NCI-H128 (cell line): ENCODE data around the gene MAPRE3.

Source experiments
- DNase-seq: peaks from one replicate; lab custom pipeline; 2025; ENCODE audit not compliant: unreplicated experiment; lab: John Stamatoyannopoulos, UW

The MAPRE3 gene

DNA sequence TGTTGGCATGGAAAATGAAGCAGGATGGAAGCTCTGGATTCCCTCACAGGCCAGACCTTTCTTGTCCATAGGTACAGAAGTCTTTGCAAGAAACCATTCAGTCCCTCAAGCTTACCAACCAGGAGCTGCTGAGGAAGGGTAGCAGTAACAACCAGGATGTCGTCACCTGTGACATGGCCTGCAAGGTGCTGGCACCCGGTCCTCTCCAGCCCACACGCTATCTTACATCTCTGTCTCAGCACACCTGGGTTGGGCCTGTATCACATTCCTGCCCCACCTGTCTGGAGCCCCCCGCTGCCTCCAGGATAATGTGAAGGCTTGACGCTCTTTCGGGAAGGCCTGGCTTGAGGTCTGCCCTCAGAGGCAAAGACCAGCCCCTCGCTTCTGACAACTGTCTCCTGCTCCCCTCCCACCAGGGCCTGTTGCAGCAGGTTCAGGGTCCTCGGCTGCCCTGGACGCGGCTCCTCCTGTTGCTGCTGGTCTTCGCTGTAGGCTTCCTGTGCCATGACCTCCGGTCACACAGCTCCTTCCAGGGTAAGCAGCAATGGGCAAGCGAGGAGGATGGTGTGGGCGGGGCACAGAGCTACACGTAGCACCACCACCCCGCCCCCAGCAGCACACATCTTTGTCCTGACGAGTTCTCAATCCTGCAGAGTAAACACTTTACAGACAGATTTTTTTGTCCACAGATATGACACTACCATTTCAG lies 68.3 kb downstream of the MAPRE3 start:
- DNase-seq, result no peak

GRCh38 chr2:27039426-27039825 lies 69.0 kb downstream of the MAPRE3 start:
- no peak for DNase-seq

GRCh38 chr2:27039871-27040270 lies 69.4 kb downstream of the MAPRE3 start:
- no peak for DNase-seq

DNA sequence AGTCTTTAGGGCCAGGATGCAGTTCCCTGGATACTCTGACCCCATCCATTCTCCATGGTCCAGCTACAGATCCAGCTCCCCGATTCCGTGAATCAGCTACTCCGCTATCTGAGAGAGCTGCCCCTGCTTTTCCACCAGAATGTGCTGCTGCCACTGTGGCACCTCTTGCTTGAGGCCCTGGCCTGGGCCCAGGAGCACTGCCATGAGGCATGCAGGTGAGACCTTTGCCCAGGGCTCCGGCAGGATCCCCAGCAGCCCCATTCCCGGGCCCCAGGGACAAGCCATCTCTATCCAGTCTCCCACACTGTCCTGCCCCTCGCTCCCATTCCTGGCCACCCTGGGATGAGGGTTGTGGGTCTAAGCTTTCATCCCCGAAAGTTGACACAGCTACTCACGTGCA lies 69.8 kb downstream of the MAPRE3 start:
- DNase-seq, result no peak

- no peak for DNase-seq
These were observed 71.3 kb downstream of the MAPRE3 start for GRCh38 chr2:27041752-27042151.

DNA sequence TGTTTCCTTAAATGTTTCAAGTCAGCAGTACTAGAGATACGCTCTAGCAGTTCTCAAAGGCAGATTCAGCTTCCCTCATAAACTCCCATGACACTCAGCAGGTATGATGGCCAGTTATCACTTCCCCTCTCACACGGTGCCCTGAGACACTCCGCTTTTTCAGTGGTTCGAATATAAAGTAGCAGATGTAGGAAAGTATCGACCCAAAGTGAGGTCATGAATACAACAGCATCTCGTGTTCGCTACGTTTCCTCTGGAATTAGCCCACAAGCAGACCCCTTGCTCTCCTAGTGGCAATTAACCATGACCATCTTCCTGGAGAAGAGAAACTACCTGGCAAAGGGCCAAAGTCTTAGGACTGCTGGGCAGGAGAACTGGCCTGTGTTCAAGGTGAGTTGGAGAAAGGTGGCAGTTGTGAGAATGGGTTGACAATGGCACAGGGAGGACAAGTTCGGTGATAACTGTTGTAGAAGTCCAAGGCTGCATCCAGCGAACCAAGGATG lies 71.8 kb downstream of the MAPRE3 start:
- no peak for DNase-seq

GRCh38 chr2:27042985-27043634 lies 72.7 kb downstream of the MAPRE3 start:
- no peak for DNase-seq

DNA sequence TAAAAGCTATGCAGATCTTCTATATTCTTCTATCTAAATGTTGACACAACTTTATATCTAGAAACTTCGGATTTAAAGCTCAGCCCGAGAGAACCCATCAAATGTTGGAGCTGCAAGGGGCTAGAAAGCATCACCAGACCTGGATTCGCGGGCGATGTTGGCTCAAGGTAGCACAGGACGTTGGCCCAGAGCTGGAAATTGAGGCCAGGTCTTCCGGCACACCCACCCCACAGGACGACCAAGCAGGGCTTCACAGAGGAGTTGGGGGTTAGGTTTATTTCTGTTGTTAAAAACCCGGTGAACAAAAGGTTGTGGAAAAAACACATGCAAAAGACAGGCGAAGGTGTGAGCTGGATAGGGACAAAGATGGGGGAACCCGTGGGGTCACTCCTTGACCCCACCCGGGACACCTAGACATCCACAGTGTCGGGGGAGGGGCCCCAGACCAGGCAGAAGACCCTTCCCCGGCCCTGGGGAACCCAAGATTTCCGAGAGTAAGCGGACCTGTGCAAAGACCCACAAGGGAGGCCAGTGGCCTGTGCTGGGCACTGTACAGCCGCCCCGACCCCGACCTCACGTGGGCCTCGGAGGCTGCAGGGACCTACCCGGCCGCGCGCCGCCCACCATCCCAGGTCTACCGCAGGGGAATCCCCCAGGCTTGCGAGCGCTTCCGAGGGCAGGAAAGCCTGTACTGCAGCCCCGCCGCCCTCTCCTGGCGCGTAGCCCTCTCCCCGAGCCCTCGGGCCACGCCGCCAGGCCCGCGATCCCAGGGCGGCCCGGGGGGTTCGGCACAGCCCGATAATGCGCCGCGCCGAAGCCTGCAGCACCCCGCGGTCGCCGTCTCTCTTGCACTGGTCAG lies 79.2 kb downstream of the MAPRE3 start:
- DNase-seq, result no peak

DNA sequence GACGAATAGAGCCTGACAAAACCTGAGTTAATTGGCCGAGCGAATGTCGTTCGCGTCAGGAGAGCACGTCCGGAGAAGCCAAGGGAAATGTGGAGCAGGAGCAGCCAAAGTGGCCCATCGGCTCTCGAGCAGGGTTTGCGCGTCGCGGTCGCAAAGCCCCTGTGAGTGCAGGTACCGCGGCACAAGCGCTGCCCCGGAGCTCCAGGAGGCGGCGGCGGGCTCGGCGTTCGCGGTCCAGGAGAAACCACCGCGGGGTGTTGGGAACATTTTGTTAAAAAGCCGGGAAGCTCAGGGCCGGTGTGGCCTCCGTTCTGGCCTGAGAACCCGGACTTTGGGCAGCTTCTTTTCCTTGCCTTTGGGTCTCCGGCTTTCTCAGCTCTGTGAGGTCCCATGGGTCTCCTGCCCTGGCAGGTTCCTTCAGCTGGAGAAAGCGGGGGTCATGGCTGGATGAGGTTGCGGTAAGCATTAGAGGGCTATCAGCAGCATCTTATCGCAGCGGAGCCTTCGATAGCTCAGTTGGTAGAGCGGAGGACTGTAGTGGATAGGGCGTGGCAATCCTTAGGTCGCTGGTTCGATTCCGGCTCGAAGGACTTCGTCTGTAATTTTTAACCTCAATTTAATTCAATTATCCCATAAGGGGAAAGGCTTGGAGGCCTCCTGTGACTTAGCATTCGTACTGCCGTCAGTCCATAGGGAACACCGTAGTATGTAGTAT lies 80.0 kb downstream of the MAPRE3 start:
- peak; percentile 87 for DNase-seq

- peak; percentile 90 for DNase-seq
These were observed 80.8 kb downstream of the MAPRE3 start, which contains the start of gene AGBL5 for GRCh38 chr2:27050996-27051901. Gene AGBL5, plus strand, starts transcription at chr2:27051668. Its CDS starts 1,291 bp downstream, at chr2:27052959.

DNA sequence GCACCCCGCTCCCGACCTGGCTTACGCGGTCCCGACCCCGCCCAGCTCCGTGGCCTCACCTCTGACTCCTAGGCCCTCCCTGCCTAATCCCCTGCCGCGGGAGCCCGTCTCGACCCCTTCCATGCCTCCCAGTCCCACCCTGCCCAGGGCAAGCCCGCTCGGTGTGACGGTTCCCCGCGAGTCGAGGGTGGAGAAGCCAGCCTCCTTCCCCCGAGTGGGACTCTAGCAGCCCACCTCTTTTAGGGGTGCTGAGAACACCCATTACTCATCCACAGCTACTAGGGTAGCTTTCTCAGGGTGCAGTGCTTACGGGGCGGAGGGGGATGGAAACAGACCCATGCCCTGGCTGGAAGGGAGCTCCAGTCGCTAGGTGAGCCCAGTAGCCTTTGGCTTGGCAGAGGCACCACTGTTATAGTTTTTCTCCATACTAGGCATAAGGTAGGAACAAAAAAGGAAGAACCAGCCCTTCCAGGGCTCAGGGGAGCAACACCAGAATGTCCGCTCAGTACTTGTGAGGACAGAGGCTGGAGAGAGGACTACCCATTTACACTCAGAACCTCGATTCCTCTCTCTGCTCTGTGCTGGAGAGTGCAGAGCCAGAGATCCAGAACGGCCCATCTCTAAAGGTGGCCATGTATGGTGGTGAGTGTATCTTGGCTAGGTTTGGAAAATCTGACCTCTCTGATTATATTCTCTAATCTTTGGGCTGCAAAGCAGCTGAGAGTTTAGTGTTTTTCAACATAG lies 81.6 kb downstream of the MAPRE3 start:
- no peak for DNase-seq

- no peak for DNase-seq
These were observed 82.9 kb downstream of the MAPRE3 start for GRCh38 chr2:27053321-27053720.

DNA sequence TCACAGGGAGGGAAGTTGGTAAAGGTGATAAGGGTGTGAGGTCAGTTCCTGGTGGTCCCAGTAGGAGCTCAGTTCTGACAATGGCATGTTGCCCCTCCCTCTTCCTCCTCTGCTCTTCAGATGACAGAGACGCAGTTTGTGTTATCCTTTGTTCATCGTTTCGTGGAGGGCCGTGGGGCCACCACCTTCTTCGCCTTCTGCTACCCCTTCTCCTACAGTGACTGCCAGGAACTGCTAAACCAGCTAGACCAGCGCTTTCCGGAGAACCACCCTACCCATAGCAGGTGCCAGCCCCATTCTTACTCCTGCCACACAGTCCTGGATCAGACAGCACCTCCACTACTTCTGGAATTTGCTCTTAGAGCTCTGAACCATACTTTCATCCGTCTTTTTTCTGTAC lies 83.3 kb downstream of the MAPRE3 start:
- DNase-seq, result no peak

GRCh38 chr2:27054721-27055120 lies 84.3 kb downstream of the MAPRE3 start:
- no peak for DNase-seq

DNA sequence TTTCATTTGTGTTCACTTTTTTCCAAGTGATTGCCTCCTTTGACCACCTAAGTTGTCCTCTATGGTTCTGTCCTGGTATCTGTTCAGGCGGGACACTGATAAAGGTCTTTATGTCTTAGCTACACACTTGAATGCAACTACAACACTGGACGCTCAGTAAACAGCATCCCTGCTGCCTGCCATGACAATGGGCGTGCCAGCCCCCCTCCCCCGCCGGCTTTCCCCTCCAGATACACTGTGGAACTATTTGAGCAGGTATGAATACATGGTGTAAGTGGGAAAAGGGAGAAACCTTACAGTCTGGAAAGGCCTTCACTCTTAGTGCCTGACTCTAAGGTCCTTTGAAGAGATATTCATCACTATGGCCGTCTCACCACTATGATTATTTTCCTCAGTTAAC lies 86.7 kb downstream of the MAPRE3 start:
- no peak for DNase-seq

DNA sequence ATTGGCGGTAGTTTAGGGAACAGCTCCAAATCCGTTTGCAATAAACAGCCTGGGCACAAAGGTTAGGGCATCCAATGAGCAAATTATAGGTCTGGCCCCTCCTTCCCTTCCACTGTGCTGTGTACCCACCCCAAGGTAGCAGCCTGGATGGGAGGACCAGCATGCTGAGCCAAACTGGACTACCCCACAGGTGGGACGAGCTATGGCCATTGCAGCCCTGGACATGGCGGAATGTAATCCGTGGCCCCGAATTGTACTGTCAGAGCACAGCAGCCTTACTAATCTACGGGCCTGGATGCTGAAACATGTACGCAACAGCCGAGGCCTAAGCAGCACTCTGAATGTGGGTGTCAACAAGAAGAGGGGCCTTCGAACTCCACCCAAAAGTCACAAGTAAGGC lies 87.8 kb downstream of the MAPRE3 start:
- no peak for DNase-seq

- DNase-seq, result no peak
These were observed 88.8 kb downstream of the MAPRE3 start for GRCh38 chr2:27059141-27059820.

GRCh38 chr2:27060323-27060722 lies 89.9 kb downstream of the MAPRE3 start:
- DNase-seq, result no peak

GRCh38 chr2:27065128-27065527 lies 94.7 kb downstream of the MAPRE3 start:
- no peak for DNase-seq
